Urothelium cell line (cell line): Measurements from ENCODE around the gene ZC3H13.
"Not testable (repeated sequence)": the region's sequence is repeated elsewhere in the genome, so short reads cannot be mapped to it uniquely, and the experiment has no call there.

Experiments
- DNase-seq: peaks from one replicate; pipeline ENCODE4 v3.0.0; 2011; ENCODE audit warnings: low spot score, mixed read lengths
- FAIRE-seq: peaks from 2 replicates; lab custom pipeline; 2011; peaks lifted over from hg19 to GRCh38; lab: Jason Lieb, UNC

The ZC3H13 gene

DNA sequence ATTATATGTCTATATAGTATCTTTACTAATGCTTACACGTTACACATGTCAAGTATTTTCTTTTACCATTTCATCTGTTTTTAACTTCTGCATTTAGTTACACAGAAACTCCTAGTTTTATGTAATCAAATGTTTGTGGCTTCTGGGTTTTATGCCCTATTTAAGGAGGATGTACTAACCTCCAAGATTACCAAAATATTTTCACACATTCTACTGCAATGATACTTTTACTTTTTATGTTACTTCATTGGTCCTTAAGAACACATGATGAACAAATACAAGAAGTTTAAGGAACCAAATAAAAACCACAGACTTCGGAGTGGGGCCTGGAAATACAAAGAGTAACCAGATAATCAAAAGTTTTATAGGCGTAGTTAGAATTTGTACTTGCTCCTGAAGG is 37.2 kb downstream of the ZC3H13 start:
- FAIRE-seq (no peak), DNase-seq (no peak)

GRCh38 chr13:46012404-46012803 is 40.1 kb downstream of the ZC3H13 start:
- FAIRE-seq = no peak
- no peak for DNase-seq

- DNase-seq = peak; percentile 0
Measured at GRCh38 chr13:46010148-46010547, 42.4 kb downstream of the ZC3H13 start.

DNA sequence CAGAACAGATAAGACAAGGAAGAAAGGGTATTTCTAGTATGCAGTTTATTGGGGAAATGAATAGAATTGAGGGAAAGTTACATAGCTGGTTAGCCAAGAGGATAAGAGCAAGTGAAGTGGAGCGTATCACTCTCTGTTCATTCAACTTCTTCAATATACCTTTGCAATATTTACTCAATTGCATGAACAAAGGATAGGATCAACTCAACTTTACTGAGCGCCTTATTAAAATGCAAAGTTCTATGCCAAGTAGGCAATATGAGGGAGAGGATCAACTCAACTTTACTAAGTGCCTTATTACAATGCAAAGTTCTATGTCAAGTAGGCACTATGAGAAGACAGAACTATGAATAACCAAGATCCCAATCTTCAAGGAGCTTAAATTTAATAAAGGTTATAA is 43.9 kb downstream of the ZC3H13 start:
- no peak for FAIRE-seq
- no peak for DNase-seq

More at GRCh38 chr13:46010148-46010547, 42.4 kb downstream of the ZC3H13 start:
- FAIRE-seq = no peak

GRCh38 chr13:46006688-46007452 is 45.7 kb downstream of the ZC3H13 start:
- no peak for FAIRE-seq

DNA sequence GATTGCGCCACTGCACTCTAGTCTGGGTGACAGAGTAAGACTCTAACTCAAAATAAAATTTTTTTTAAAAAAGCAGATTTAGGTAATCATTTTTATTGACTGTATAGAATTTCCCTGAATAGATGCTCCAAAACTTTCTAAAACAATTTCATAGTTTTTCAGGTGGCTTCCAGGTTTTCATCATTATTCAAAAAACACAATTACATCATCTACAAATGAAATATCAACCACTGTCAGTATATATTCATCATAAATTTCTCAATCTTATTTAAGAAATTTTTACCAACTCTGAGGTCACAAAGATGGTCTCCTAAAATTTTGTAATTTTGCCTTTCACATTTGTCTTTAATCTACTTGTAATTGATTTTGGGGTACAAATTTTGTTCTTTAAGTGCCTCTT is 48.1 kb downstream of the ZC3H13 start:
- FAIRE-seq = no peak
- no peak for DNase-seq

More at GRCh38 chr13:46006688-46007452, 45.7 kb downstream of the ZC3H13 start:
- no peak for DNase-seq

DNA sequence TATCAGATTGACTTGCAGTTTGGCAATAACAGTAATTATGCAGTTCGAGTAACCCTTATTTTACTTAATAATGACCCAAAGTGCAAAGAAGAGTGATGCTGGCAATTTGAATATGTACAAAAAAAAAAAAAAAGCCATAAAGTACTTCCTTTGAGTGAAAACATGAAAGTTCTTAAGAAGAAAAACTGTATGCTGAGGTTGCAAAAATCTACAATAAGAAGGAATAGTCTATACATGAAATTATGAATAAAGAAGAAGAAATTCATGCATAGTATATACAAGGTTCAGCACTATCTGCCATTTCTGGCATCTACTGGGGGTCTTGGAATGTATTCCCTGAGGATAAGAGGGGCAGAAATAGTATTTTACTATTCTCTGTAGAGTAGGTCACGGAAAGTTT is 55.9 kb downstream of the ZC3H13 start:
- no peak for DNase-seq
- FAIRE-seq = no peak

GRCh38 chr13:45995245-45995644 is 57.3 kb downstream of the ZC3H13 start:
- no peak for FAIRE-seq

GRCh38 chr13:45994752-45995151 is 57.8 kb downstream of the ZC3H13 start:
- FAIRE-seq (no peak), DNase-seq (no peak)

More at GRCh38 chr13:45995245-45995644, 57.3 kb downstream of the ZC3H13 start:
- DNase-seq = no peak

DNA sequence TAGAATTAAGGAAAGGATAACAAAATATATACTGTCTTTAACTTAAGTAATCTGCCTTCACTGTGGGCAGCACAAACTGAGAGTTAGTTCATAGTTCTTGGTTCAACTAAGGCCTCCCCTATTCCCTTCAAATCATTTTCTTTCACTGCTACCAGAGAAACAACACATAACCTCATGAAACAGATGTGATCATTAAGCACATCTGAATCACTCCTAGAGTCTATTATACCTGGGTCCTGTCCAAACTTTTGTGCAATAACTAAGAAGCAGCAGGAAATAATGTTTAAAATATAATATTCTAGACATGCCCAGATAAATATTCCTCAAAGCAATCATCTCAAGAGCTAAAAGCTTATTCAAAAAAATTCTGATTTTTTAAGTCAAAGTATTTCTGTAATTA is 62.9 kb downstream of the ZC3H13 start:
- FAIRE-seq (no peak), DNase-seq (no peak)

DNA sequence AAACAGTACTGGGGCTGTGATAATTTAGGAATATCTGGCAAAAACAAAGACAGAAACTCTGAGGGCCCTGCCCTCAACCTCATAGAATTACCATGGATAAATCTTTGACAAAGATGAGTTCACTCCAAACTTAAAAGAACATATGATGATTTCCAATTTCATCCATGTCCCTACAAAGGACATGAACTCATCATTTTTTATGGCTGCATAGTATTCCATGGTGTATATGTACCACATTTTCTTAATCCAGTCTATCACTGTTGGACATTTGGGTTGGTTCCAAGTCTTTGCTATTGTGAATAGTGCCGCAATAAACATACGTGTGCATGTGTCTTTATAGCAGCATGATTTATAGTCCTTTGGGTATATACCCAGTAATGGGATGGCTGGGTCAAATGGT is 71.4 kb downstream of the ZC3H13 start:
- not testable (repeated sequence) for FAIRE-seq, DNase-seq

GRCh38 chr13:45975337-45975736 is 77.2 kb downstream of the ZC3H13 start:
- DNase-seq (no peak), FAIRE-seq (no peak)

- no peak for FAIRE-seq
- DNase-seq = no peak
Measured at GRCh38 chr13:45974500-45974899, 78.0 kb downstream of the ZC3H13 start.

GRCh38 chr13:45967589-45967988 is 85.0 kb downstream of the ZC3H13 start:
- DNase-seq (no peak), FAIRE-seq (no peak)

GRCh38 chr13:45966715-45967114 is 85.8 kb downstream of the ZC3H13 start:
- no peak for DNase-seq
- no peak for FAIRE-seq

- DNase-seq (no peak), FAIRE-seq (no peak)
Measured at GRCh38 chr13:45961468-45961867, 91.1 kb downstream of the ZC3H13 start.

DNA sequence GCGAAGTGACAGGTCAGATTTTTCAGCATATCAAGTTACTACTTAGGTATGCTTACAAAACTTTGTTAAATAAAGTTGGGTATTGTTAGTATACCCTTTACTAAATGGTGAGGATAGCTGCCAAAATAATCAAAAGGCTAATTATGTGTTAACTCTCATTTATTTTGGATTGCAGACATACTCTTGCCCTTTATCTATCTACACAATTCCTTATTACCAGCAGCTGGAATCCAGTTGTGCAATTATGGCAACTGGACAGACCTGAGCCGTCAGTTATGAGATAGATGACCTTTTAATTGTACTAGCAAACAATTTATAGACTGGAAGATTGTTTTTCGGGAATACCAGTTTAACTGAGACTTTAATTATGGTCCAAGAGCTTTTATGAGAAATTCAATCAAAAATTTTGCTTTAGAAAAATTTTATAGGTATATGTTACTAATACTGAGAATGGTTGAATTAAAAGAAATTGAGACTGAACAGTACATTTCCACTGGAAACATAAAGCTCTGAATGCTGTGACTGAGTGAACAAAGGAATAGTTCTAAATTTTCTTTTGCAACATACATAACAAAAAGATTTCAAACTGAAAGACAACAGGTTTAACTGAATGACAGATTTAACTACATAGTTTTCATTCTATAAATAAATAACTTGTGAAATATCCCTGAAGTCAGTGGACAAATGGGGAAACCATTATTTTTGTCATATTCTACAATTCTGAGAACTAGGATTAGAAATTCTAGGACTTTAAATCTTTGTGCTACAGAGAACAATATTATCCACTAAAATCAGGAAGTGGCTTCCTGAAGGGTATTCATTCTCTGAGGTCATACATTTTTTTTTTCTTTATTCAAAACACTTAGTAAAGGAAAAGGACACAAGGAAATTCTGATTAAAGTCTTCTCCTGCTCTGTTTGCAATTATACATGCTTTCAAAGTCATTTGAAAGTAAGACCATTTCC is 97.4 kb downstream of the ZC3H13 start:
- FAIRE-seq = no peak
- DNase-seq = no peak

DNA sequence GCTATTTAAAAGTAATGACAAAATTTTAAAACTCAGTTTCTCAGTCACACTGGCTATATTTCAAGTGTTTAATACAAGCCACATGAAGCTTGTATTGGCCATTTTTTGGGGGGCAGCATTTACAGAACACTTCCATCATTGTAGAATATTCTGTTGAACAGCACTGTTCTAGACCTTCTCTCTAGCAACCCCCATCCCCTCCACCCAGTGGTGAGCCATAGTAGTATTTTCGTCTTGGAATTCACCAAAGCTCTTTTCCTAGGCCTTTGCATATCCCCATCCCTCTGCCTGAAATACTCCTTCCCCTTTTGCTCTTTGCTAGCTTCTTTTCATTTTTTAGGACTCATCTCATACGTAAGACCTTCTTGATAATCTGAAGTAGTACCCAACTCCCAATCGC is 99.5 kb downstream of the ZC3H13 start:
- no peak for FAIRE-seq
- DNase-seq = no peak

- DNase-seq = no peak
- no peak for FAIRE-seq
Measured at GRCh38 chr13:45951724-45952123, 100.8 kb downstream of the ZC3H13 start.

DNA sequence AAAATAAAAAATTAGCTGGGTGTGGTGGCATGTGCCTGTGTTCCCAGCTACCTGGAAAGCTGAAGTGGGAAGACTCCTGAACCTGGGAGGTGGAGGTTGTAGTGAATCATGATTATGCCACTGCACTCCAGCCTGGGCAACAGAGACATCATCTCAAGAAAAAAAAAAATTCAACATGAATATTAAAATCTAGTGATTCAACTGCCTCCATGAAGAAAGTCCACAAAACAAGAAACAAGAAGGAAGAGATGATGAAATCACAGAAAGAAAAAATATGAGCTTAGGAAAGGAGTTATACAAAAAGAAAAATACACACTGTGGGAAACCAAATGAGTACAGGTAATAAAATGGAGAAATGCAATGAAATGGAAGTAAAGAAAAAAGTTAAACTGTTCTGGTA is 101.4 kb downstream of the ZC3H13 start:
- FAIRE-seq (no peak), DNase-seq (no peak)

GRCh38 chr13:45950386-45951000 is 102.1 kb downstream of the ZC3H13 start:
- DNase-seq (no peak), FAIRE-seq (no peak)
